GM12874 (cell line): ENCODE measurements around the gene TICRR.

Experiments used
- CTCF ChIP-seq: IDR thresholded peaks from 2 replicates; pipeline ENCODE4 v1.5.1; 2011; ENCODE audit warnings: low read depth, mild to moderate bottlenecking, control low read depth, low read length, moderate library complexity; ENCODE audit not compliant: insufficient read depth

TICRR gene

GRCh38 chr15:89575146-89575655, at the start of gene TICRR:
Gene TICRR, plus strand, starts transcription at chr15:89575469. Its CDS starts 118 bp downstream, at chr15:89575587.
- no peak for TF ChIP-seq CTCF

- TF ChIP-seq CTCF = no peak
Observed at GRCh38 chr15:89526181-89526580, 49.1 kb upstream of the TICRR start.

GRCh38 chr15:89526601-89527441, 48.4 kb upstream of the TICRR start:
- no peak for TF ChIP-seq CTCF

- TF ChIP-seq CTCF = no peak
Observed at GRCh38 chr15:89528757-89529352, 46.4 kb upstream of the TICRR start.

GRCh38 chr15:89530976-89531375, 44.3 kb upstream of the TICRR start:
- TF ChIP-seq CTCF = no peak

- no peak for TF ChIP-seq CTCF
Observed at GRCh38 chr15:89531796-89532537, 43.3 kb upstream of the TICRR start.
